ENCODE measurements around the gene TMEM167A. TPM values are rescaled to one million over a fixed set of nuclear protein-coding genes. Genes with fewer than 3 reads are reported as not detected.

The TMEM167A gene
- total and polyA plus RNA-seq, 12 donors: 23.9 to 164 (median 86.1) TPM

DNA sequence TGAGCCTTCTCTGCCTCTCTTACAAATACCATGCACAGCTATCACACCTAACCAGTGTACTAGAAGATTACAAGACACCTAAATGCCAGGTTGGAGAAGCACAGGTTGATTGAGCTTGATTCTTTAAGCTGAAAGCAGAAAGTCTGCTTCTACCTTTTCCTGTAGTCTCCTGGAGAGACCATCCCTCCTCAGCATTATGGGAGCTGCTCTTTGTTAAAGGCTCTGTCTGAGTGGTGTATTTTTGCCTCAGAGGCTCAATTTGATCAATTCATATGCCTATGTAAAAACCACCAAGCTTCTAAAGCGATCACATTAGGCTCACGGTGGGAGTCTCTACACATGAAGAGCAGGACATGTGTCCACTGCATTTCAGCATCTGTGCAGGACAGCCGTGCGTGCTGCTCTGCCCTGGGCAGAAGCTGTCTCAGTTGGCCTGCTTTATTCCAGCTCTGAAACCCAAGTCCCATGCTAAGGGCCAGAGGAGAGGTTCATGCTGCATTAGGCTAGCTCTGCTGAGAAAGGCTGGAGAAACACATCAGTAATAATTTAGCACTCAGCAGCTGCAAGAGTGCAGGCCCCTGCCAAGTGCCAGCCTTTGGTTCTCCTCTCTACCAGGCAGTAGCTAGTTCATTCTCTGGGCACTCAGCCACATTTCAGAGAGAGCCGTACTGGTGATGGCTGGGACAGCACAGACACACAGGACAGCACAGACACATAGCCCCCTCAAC is 41.7 kb downstream of the TMEM167A start:
- no peaks in the 10 kb centered on the region for H3K27me3 ChIP-seq
- no peak overlapping the region for H3K27ac ChIP-seq
- no peaks in the 10 kb centered on the region for H3K36me3 ChIP-seq (replicated peaks in 1 of 2)
- TF ChIP-seq POLR2A (IDR thresholded peaks at IDR 0.05): no peak
- TF ChIP-seq, protein P1, sequence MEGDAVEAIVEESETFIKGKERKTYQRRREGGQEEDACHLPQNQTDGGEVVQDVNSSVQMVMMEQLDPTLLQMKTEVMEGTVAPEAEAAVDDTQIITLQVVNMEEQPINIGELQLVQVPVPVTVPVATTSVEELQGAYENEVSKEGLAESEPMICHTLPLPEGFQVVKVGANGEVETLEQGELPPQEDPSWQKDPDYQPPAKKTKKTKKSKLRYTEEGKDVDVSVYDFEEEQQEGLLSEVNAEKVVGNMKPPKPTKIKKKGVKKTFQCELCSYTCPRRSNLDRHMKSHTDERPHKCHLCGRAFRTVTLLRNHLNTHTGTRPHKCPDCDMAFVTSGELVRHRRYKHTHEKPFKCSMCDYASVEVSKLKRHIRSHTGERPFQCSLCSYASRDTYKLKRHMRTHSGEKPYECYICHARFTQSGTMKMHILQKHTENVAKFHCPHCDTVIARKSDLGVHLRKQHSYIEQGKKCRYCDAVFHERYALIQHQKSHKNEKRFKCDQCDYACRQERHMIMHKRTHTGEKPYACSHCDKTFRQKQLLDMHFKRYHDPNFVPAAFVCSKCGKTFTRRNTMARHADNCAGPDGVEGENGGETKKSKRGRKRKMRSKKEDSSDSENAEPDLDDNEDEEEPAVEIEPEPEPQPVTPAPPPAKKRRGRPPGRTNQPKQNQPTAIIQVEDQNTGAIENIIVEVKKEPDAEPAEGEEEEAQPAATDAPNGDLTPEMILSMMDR (IDR thresholded peaks at IDR 0.05): no peak
- no peak overlapping the region for H3K4me3 ChIP-seq
- intact Hi-C loops (cut with DNase I): no loop called here
- no peaks in the 10 kb centered on the region for H3K9me3 ChIP-seq (replicated peaks in 1 of 3)
- 73 to 98% (median 78%) methylated on average over 4 to 5 of the region's 5 CpGs for WGBS, 4 donors
- no peaks in the 10 kb centered on the region for H3K4me1 ChIP-seq (replicated peaks in 1 of 2)
- DNase-seq: peak; percentile 30 to 84 (median 46)

DNA sequence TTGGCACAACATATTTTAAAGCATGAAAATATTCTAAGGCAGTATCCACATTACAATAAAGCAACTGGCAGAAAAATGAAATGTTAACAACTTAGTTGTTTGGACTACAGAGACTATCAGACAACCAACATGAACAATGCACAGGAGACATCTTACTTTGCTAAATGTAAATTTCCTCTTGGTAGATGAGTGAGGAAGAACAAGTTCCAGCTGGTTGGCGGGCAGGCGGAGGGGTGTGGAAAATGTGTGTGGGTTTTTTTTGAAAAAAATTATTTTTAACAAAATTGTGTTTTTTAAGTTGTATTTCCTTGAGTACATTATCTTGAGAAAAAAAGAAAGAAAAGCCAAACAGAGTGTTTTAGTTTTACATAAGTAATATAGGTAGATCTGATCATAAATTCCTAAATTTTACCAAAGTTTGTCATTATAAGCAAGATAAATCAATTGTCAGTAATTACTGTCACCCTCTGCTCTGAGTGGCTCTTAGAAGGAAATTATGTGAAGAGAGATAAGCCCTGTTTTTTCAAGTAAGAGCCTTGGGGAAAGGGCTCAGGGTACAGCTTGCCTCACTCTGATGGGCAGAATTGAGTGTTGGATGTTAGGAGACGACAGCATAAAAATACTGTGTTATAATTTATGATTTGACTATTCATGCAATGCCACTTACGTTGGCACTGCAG is 42.5 kb downstream of the TMEM167A start:
- TF ChIP-seq, protein P1 (IDR thresholded peaks at IDR 0.05): no peak
- no peak for TF ChIP-seq POLR2A (IDR thresholded peaks at IDR 0.05)
- 85 to 88% (median 87%) methylated on average over 4 of the region's 4 CpGs for WGBS, 4 donors
- no peaks in the 10 kb centered on the region for H3K9me3 ChIP-seq (replicated peaks in 1 of 3)
- no peaks in the 10 kb centered on the region for H3K4me1 ChIP-seq (replicated peaks in 1 of 2)
- H3K36me3 ChIP-seq (replicated peaks in 1 of 2): no peaks in the 10 kb centered on the region
- no peak overlapping the region for H3K4me3 ChIP-seq
- DNase-seq: no peak
- H3K27ac ChIP-seq: no peak overlapping the region
- intact Hi-C loops (cut with DNase I): no loop called here
- H3K27me3 ChIP-seq: no peaks in the 10 kb centered on the region

DNA sequence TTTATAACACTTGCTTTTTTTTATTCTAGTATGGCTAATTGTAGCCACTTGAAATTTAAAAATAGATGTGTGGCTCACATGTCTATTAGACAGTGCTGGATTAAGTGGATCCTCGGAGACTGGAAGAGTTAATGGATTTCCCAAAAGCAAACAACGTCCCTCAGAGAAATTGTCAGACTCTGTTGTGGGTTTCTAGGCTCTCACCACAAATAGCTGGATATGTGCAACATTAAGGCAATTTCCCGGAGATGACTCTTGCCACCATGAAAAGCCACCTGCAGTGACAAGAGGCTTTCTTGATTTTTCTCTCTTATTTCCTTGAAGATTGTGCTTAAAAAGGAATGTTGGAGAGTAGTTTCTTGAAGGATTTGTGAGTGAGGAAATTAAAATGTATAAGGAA is 43.2 kb downstream of the TMEM167A start:
- no peaks in the 10 kb centered on the region for H3K9me3 ChIP-seq (replicated peaks in 1 of 3)
- H3K4me3 ChIP-seq: no peak overlapping the region
- intact Hi-C loops (cut with DNase I): no loop called here
- H3K27me3 ChIP-seq: no peaks in the 10 kb centered on the region
- H3K36me3 ChIP-seq (replicated peaks in 1 of 2): no peaks in the 10 kb centered on the region
- 83 to 93% (median 84%) methylated on average over 3 of the region's 3 CpGs for WGBS, 4 donors
- no peaks in the 10 kb centered on the region for H3K4me1 ChIP-seq (replicated peaks in 1 of 2)
- TF ChIP-seq, protein P1 (IDR thresholded peaks at IDR 0.05): no peak
- no peak for TF ChIP-seq POLR2A (IDR thresholded peaks at IDR 0.05)
- no peak overlapping the region for H3K27ac ChIP-seq
- no peak for DNase-seq

DNA sequence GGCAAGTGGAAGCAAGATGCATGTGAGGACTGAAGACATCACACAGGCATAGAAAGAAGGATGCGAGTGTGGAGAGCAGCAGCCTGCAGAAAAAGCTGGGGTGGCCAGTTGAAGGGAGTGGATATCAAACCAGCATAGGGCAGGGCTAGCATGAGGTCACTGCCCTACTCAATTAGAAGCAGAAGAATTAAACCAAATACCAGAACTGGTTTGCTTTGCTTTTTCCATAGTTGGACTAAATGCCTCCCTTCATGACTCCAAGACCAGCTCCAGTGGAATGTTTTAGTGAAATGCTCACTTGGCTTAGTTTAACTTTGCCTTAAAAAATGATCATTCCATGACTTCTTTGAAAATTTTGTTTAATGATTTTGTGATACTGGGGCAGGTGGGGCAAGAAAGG is 45.8 kb downstream of the TMEM167A start:
- Histone ChIP-seq H3K27ac (no peak overlapping the region), H3K4me1 (replicated peaks in 1 of 2) (peaks cover 0 to 2% of the 10 kb centered on the region in 2 donors), H3K27me3 (no peaks in the 10 kb centered on the region), H3K9me3 (replicated peaks in 1 of 3) (no peaks in the 10 kb centered on the region), H3K36me3 (replicated peaks in 1 of 2) (no peaks in the 10 kb centered on the region), H3K4me3 (no peak overlapping the region)
- no peak for DNase-seq
- TF ChIP-seq POLR2A (IDR thresholded peaks at IDR 0.05): no peak
- TF ChIP-seq, protein P1 (IDR thresholded peaks at IDR 0.05): no peak
- intact Hi-C loops (cut with DNase I): no loop called here
- WGBS, 4 donors: 92 to 100% (median 94%) methylated on average over 1 of the region's 1 CpG
